ENCODE measurements around the gene AKAP8. TPM values are rescaled to one million over a fixed set of nuclear protein-coding genes. Genes with fewer than 3 reads are reported as not detected.
A peak's percentile ranks its signal among the peaks of the same experiment; 100 is the strongest.

Gene AKAP8
- total and polyA plus RNA-seq, 2 experiments from 2014 or later = 22.4 to 36.5 TPM

- TF ChIP-seq ZNF331 (CRISPR knock-in tag; IDR thresholded peaks at IDR 0.05; ENCODE audit: low read depth) (no peak), EZH2 (IDR thresholded peaks at IDR 0.05; ENCODE audit: low read depth, unreplicated experiment) (no peak), STAT1 (IDR thresholded peaks at IDR 0.05; ENCODE audit: unreplicated experiment) (no peak), ETS1 (IDR thresholded peaks at IDR 0.05) (no peak), REST (IDR thresholded peaks at IDR 0.05; ENCODE audit: unreplicated experiment) (no peak), EZH2phosphoT487 (IDR thresholded peaks at IDR 0.05; ENCODE audit: unreplicated experiment) (no peak), POLR2AphosphoS5 (IDR thresholded peaks at IDR 0.05; ENCODE audit: low read depth) (no peak)
Measured at GRCh38 chr19:15404097-15404779, 24.7 kb upstream of the AKAP8 start (continued).

GRCh38 chr19:15403151-15403531, 23.6 kb upstream of the AKAP8 start:
- H3K9me3 Mint-ChIP-seq = no peaks in the 10 kb centered on the region
- Histone ChIP-seq H3K4me1 (ENCODE audit: insufficient read depth) (no peaks in the 10 kb centered on the region; the same call in 1 of the 2 replicates), H4K20me1 (replicated peaks; ENCODE audit: insufficient read depth) (peaks cover 43% of the 10 kb centered on the region), H3K27ac (ENCODE audit: low read depth) (no peak overlapping the region), H3K79me2 (replicated peaks; ENCODE audit: insufficient read depth) (peaks cover 68% of the 10 kb centered on the region), H3K4me3 (no peak overlapping the region), H3K9me2 (ENCODE audit: insufficient read depth) (no peaks in the 10 kb centered on the region), H2AFZ (no peak overlapping the region), H3K27me3 (ENCODE audit: insufficient read depth) (no peaks in the 10 kb centered on the region), H3F3A (replicated peaks; ENCODE audit: low read depth) (no peaks in the 10 kb centered on the region), H3K36me3 (ENCODE audit: insufficient read depth) (no peaks in the 10 kb centered on the region), H3K4me2 (no peak overlapping the region)
- no peak for DNase-seq (ENCODE audit: low spot score)
- no peak overlapping the region for H3K4me3 Mint-ChIP-seq
- no peak for ATAC-seq
- H3K4me1 Mint-ChIP-seq = peaks cover 3% of the 10 kb centered on the region; the same call in 1 of the 3 replicates
- H3K36me3 Mint-ChIP-seq (ENCODE audit: low read depth) = peaks cover 42% of the 10 kb centered on the region
- peak overlapping the region; percentile 70 for H3K27ac Mint-ChIP-seq
- peaks cover 4% of the 10 kb centered on the region for H3K27me3 Mint-ChIP-seq (ENCODE audit: insufficient read depth, low read depth, poor library complexity)
- no peak for TF ChIP-seq JUNB (IDR thresholded peaks at IDR 0.05; ENCODE audit: unreplicated experiment)
- no peak for TF ChIP-seq REST (IDR thresholded peaks at IDR 0.05; ENCODE audit: unreplicated experiment)
- TF ChIP-seq ETS1 (IDR thresholded peaks at IDR 0.05) = no peak
- no peak for TF ChIP-seq EZH2phosphoT487 (IDR thresholded peaks at IDR 0.05; ENCODE audit: unreplicated experiment)
- TF ChIP-seq CREB1 (CRISPR knock-in tag; IDR thresholded peaks at IDR 0.05; ENCODE audit: low read depth) = no peak
- TF ChIP-seq NANOG (IDR thresholded peaks at IDR 0.05; ENCODE audit: borderline replicate concordance) = no peak
- no peak for TF ChIP-seq ZNF331 (CRISPR knock-in tag; IDR thresholded peaks at IDR 0.05; ENCODE audit: low read depth)
- TF ChIP-seq POLR2AphosphoS5 (IDR thresholded peaks at IDR 0.05; ENCODE audit: low read depth) = no peak
- TF ChIP-seq CTCF (conservative IDR thresholded peaks at IDR 0.05; ENCODE audit: low read depth in 2 of 2) = no peak
- no peak for TF ChIP-seq STAT1 (IDR thresholded peaks at IDR 0.05; ENCODE audit: unreplicated experiment)
- no peak for TF ChIP-seq EZH2 (IDR thresholded peaks at IDR 0.05; ENCODE audit: low read depth, unreplicated experiment)
- TF ChIP-seq ZNF114 (CRISPR knock-in tag; IDR thresholded peaks at IDR 0.05) = no peak

Measured in GM23338 (cell line).